Lung microvascular endothelial cell (primary cell): Measurements from ENCODE around the gene GDF10. TPM values are rescaled to one million over a fixed set of nuclear protein-coding genes. Genes with fewer than 3 reads are reported as not detected.

Experiments used
- DNase-seq, 2 donors: peaks; one replicate each; pipeline versions ENCODE4 v3.0.0 to v3.0.0-alpha.2; 2010; ENCODE audit warnings: low read depth in 2 of 2
- total RNA-seq: library from RNA; depleted of rRNA; stranded (reverse); fragments of >200 nt; gene quantifications from 2 replicates; pipeline ENCODE4 v1.2.1, GENCODE V29; 2014

The GDF10 gene
- total RNA-seq, 1 donor from 2014 or later, result under 0.01 TPM

- DNase-seq, result no peak
These were observed 14.5 kb downstream of the GDF10 start for GRCh38 chr10:47314416-47314970.

- no peak for DNase-seq
These were observed 15.4 kb downstream of the GDF10 start for GRCh38 chr10:47315421-47315820.

GRCh38 chr10:47316131-47316530 lies 16.1 kb downstream of the GDF10 start:
- no peak for DNase-seq

- DNase-seq, result no peak
These were observed 17.3 kb downstream of the GDF10 start for GRCh38 chr10:47317251-47317650.

- no peak for DNase-seq
These were observed 18.7 kb downstream of the GDF10 start for GRCh38 chr10:47318706-47319105.

- no peak for DNase-seq
These were observed 19.8 kb downstream of the GDF10 start for GRCh38 chr10:47319784-47320183.

GRCh38 chr10:47320812-47321211 lies 20.8 kb downstream of the GDF10 start:
- DNase-seq, result no peak

- DNase-seq, result no peak
These were observed 21.7 kb downstream of the GDF10 start for GRCh38 chr10:47321521-47322195.

GRCh38 chr10:47322300-47323061 lies 22.5 kb downstream of the GDF10 start, which contains the start of gene GDF2:
Gene GDF2 (plus strand): TSS chr10:47322454. CDS start chr10:47322669, 215 bp downstream.
- no peak for DNase-seq

- DNase-seq, result no peak
These were observed 23.1 kb downstream of the GDF10 start for GRCh38 chr10:47323087-47323486.

- DNase-seq, result peak in 1 of 2 donors; percentile 11
These were observed 23.8 kb downstream of the GDF10 start for GRCh38 chr10:47323636-47324296.

- DNase-seq, result no peak
These were observed 25.6 kb downstream of the GDF10 start for GRCh38 chr10:47325303-47326291.

GRCh38 chr10:47326306-47326926 lies 26.4 kb downstream of the GDF10 start:
- DNase-seq, result no peak

- no peak for DNase-seq
These were observed 26.9 kb downstream of the GDF10 start for GRCh38 chr10:47326927-47327330.

- DNase-seq, result no peak
These were observed 29.9 kb downstream of the GDF10 start for GRCh38 chr10:47329855-47330254.

GRCh38 chr10:47330366-47330765 lies 30.4 kb downstream of the GDF10 start:
- DNase-seq, result no peak

GRCh38 chr10:47330804-47331203 lies 30.8 kb downstream of the GDF10 start:
- no peak for DNase-seq

GRCh38 chr10:47331491-47331890 lies 31.5 kb downstream of the GDF10 start:
- no peak for DNase-seq

GRCh38 chr10:47331954-47332353 lies 32.0 kb downstream of the GDF10 start:
- DNase-seq, result no peak

GRCh38 chr10:47332371-47332770 lies 32.4 kb downstream of the GDF10 start:
- DNase-seq, result no peak
